ENCODE results near the gene TLK2.

Gene TLK2

DNA sequence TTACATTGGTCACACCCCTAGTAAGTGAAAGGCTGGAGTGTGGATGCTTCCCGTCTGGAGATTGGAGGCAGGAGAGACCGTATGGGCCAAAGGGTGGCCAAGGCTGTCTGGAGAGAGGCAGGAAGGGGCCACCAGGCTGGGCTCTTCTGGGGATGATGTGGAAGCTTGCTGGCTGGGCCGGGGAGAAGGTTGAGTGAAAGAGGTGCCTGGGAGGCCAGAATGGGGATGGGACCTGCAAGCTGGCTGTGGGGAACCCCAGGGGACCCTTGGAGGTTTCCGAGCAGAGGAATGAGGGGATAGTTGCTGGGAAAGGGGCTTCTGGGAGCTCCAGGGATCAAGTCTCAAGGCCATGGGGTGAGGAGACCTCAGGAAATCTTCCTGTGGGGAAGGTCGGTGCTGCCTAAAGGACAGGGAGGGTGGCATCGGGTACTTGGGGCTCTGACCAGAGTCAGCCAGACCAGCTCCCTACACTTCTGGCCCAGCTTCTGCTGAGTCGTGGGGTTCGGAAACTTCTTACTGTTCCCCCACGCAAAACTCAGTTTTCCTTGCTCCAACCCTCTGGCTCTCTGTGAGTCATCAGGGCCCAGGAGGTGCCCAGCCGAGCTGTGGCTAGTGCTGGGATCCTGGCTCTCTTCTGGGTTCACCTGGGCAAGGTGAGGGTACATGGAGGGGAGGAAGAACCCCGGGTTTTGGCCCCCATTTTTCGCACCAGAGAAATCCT, 151.9 kb downstream of the TLK2 start:
- DNase-seq = no peak

DNA sequence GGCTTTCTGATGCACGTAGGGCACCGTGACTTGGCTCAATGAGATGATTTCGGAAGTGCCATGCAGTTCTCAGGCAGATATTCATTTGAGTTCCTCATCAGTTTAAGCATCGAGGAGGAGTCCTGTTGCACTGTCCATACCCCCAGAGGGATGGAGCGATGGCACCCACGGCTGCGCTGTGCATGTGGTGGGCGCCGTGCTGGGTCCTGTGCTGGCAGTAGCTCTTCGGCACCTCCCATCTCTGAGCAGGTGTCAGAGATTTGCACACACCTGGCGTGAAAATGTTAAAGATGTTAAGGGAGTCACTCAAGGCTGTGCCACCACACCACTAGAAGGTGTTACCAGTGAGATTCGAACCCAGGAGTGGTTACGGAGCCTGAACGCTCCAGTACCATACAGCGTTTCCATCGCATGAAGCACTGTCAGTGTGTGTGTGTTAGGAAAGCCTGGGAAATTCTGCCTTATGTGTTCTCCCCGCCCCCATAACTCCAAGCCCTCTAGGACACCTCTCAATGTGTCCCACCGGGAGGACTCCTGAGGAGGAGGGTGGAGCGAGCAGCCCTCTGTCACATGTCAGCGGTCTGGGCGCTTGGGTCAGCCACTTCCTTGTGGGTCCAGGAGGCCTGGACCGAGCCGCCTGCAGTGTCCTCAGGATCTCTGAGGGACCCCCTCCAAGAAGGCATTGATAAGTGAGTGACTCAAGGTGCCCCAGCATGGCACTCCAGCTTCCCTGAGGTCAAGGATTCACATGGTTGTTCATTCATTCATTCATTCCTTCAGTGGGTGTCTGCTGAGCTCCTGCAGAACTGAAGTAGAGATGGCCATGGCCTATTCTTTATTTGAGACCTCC, 152.7 kb downstream of the TLK2 start:
- DNase-seq = no peak

DNA sequence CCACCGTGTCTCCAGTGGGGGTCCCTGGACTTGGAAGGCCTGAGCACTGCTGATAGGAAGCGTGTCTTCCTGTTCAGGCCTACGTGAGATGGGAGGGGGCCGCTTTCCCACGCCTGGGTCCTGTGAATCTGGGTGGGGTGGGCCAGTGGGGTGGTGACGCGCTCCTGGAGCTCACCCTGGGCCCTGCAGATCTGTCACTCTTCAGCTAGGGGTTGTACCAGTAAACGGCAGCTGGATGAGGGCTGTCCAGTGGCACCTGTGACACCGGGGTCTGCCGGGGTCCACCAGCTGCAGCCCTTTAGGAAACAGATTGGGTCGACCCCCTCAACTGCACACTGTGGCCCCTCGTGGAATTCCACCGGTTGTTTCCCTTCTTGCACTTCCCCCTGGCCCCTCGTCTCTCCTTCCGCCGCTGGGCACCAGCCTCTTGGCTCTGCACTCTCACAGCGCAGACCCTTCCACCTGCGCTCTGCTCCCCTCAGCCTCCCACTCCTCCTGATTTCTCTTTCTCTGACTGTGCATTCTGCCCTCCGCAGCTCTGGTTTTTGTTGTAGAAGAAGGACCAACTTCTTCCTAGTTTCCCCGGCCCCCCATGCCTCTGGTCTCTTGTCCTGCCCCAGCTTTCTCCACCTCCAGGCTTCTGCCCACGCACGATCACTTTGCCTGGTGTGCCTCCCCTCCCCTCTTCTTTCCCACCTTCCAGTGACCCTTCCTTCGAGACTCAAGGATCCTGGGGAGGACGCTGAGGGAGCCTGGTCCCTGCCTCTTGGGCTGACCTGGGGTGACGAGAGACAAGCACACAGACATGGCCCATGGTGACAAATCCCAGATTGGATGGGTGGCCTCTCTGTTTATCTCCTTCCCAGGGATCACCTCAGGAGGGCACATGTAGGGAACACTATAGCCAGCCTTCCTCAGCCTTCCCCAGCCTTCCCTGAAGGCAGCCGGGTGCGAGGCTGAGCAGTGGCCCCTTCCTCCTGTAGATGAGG, 153.6 kb downstream of the TLK2 start:
- no peak for DNase-seq

DNA sequence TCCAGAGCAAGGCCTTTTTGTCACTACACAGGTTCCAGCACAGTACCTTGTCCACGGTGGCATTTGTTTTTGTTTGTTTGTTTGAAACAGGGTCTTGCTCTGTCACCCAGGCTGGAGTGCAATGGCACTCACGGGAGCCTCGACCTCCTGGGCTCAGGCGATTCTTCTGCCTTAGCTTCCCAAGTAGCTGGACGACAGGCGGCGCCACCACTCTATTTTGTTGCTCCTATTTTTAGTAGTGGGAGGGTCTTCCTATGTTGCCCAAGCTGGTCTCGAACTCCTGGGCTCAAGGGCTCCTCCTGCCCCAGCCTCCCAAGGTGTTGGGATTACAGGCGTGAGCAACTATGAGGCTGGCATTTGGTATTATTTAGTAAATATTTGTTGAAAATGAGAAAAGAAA, 159.2 kb downstream of the TLK2 start:
- DNase-seq = no peak

DNA sequence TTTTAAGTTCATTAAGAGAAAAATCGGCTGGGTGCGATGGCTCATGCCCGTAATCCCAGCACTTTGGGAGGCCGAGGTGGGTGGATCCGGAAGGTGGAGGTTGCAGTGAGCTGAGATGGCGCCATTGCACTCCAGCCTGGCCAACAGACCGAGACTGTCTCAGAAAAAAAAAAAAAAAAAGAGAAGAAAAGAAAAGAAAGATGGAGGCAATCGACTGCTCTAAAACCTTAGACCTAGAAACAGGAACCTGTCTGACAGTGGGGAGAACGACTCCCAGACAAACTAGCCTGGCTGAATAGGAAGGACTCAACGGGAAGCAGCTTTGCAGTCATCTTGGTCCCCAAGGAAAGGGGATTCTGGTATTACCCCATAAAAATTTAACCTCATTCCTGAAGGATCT, 162.5 kb downstream of the TLK2 start:
- DNase-seq = no peak

- DNase-seq = no peak
Observed at GRCh38 chr17:62641951-62642350, 163.3 kb downstream of the TLK2 start.

DNA sequence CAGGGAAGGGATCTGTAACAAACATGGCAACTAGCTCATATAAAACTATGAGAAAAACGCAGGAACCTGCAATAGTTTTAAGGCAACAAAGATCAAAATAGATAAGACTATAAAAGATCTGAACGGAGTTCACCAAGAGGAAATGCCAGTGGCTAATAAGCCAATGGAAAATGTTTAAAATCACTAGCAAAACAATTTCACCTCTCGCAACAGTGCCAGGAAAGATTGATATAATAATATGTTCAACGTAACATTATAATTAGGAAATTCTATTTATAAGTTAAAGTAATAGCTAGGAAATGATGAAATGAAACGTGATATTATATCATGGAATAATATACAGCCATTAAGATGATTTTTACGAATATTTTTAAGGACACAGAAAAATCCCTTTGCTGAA, 164.9 kb downstream of the TLK2 start:
- DNase-seq = no peak

- DNase-seq = no peak
Observed at GRCh38 chr17:62644487-62645173, 166.0 kb downstream of the TLK2 start.

DNA sequence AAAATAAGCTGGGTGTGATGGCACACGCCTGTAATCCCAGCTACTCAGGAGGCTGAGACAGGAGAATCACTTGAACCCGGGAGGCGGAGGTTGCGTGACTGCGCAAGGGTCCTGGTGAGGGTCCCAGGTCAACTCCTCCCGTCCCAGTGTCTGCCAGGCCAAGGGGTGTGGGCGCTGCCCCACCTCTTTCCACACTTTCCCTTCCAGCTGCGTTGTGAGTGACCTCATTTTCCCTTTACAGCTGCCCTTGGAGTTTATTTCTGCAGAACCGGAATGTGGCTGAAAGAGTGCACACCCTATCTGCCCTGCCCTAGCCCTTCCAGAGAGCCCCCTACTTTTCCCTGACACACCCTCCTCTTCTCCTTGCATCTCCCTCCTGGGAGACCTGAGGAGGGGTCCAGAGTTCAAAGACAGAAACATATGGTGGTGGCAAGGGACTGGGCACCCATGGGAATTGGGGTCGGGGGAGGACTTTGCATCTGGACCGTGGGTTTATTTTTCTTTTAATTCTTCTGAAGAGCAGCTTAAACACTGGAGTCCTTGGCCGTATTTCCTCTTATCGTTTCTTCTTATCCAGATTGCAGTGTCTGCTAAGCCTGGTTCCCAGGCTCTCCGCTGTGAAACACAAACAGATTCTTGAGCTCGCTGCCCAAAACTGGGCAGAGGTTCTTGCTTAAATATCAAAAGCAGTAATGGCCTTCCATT, 169.8 kb downstream of the TLK2 start:
- no peak for DNase-seq

- DNase-seq = no peak
Observed at GRCh38 chr17:62648956-62649294, 170.3 kb downstream of the TLK2 start.

DNA sequence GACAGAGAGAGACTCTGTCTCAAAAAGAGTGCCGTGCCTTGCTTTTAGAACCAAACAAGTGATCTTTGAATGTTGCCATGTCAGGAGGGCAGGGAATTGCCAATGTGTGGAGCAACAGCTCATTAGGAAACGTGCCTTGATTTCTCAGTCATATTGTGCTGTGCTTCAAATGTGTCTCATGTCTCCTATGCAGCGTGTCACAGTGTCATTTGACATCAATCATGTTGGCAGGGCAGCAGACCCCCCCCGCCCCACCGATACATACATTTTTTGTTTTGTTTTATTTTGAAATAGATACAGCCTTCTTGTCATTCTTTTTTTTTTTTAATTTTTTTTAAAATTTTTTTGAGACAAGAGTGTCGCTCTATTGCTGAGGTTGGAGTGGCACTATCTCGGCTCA, 170.9 kb downstream of the TLK2 start:
- DNase-seq = no peak

DNA sequence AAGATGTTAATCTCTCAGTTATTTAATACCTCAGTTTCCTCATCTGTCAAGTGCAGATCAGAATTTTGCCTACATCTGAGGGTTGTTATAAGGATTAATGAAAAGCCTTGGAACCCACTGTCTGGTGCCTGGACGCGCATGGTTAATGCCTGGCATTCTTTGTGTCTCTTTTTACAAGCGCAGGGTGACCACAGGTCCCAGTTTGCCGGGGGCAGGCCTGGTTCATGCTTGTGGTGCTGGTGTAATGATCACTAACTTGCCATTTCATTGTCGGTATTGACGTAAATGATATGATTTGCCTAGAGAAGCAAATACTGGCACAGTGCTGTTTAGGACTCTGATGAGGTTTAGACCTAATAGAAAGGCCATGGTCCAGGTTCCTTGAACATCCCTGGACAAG, 172.0 kb downstream of the TLK2 start:
- DNase-seq = no peak

DNA sequence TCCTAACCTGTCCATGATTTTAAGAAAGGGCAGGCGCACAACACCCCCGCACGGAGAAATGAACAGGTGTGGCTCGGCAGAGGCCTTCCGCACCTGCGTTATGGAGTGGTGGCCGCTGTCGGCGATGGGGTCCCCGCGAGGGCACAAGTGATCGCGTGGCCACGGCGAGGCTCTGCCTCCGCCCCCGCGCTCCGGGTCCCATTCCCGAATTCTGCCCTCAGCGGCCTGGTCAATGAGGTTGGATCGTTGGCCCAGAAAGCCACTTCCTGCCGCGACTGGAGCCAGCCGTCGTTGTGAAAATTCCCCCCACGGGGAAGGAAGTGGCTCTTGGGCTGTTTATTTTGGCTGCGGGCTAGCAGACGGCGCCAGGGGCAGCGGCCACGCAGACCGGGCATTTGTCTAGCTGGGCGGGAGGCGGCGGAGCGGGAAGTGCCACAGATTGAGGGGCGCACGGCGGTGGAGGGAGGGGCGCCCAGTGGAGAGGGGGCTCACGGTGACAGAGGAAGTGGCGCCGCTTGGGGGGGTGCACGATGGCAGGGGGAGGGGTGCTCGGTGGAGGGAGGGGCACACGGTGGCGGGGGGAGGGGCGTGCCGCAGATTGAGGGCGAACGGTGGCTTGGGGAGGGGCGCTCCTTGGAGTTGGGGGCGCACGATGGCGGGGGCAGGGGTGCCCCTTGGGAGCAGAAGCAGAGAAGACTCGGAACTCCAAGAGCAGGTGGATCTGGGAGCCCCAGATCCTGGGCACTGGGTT, 173.8 kb downstream of the TLK2 start:
- DNase-seq = no peak

- no peak for DNase-seq
Observed at GRCh38 chr17:62653002-62653825, 174.6 kb downstream of the TLK2 start.

DNA sequence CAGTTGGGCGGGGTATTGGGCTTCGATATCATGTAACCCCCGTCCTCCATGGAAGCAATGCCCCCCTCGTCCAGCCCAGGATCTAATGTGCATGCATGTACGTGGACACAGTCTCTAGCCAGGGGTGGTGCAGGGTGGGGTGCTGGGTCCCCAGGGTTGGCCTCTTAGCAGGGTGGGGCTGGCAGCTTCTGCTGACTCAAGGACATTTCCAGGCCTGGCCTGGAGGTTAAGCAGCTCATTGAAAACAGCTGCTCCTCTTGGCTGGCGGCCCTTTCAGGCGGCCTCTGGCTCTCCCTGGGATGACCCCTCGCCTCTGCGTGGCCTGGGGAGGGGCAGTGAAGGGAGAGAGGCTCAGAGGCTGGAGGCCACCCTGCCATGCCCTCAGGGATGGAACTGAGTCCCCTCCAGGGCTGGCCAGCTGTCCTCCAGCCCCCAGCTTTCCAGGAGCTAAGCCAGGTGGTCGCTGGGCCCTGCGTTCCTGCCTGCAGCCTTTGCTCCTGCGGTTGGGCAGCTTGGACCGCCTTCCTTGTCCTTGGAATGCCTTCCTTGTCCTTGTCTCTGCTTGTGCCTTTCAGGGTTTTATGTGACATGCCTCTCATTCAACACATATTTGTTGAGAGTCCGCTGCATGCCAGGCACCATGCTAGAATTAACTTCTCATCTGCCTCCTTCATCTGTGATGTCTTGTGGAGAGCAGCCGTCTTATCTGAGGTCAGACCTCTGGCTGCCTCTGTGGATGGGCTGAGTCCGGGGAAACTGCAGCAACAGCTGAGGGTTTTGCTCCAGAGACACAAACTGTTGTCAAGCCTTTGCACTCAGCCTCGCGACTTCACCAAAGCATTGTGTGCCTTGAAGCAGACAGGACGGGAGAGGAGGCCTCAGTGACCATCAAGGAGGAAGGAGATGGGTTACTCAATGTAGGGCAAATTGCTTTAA, 175.5 kb downstream of the TLK2 start:
- no peak for DNase-seq

GRCh38 chr17:62655656-62656055, 177.0 kb downstream of the TLK2 start:
- DNase-seq = no peak

DNA sequence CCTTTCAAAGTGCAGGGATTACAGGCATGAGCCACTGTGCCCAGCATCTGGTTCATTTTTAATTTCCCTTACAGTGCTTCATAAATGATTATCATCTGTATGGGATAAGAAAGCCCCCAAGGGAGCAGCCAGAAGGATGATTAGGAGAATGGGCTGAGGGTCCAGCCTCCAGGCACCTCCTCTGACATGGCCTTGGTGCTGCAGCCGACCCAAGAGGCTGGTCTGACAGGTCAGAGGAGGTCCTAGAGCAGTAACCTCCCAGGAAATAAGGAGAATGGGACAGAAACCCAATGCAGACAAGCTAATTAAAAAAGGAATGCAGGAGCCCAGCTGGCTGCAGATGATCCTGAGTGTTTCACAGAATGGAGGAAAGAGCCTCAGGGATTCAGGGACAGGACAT, 177.8 kb downstream of the TLK2 start:
- DNase-seq = no peak

DNA sequence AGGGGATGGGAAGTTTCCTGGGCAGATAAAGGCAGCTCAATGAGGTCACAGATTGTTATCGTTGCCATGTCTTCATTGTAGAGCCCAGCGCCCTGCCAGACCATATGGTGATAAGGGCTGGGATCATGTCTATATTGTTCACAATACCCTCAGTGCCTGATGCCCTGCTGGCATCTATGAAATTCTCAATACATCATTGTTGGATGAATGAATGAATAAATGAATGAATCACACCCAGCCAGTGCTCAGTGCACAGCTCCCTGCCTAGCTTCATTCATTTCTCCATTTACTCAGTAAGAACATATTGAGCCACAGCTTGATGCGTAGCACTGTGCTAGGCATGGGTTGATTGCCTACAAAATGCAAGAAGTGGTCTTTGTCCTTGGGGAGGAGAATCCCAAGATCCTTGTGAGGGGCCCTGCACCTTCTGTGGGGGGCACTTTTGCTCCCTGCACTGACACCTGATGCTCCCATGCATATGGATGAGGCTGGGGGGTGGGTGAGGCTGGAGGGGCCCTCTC, 178.6 kb downstream of the TLK2 start:
- no peak for DNase-seq

DNA sequence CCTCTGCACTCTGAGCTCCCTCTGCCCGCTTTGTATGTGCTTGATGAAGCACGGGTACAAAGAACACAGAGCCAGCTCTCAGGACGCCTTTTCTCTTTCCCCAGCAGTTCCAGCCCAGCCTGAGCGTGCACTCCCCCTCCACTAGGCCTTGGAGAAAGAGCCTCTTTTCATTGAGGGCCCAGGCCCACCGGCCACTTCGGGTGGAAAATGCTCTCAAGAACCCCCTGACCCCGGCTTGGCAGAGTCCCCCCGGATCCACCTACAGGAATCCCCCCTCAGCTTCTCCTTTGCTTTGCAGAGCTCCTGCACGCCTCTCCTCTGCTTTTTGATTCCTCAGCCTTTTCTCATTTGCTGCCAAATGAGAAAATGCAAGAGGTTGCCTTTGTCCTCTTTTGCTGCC, 179.1 kb downstream of the TLK2 start:
- no peak for DNase-seq

All from NCI-H446 (cell line).